C4-2B (cell line): Measurements from ENCODE around the gene HLA-DRB1.

Source experiments
- CTCF ChIP-seq: fragments of 450-650 bp; conservative IDR thresholded peaks from 2 replicates; pipeline ENCODE4 v1.5.1; 2017; ENCODE audit warnings: mild to moderate bottlenecking
- ZFX ChIP-seq: fragments of 450-650 bp; IDR thresholded peaks from 2 replicates; pipeline ENCODE4 v1.6.1; 2017

- TF ChIP-seq CTCF, result no peak
- TF ChIP-seq ZFX, result no peak
Observed at GRCh38 chr6:32566957-32567356, 22.7 kb downstream of the HLA-DRB1 start.
